ENCODE measurements around the gene THSD4.

DNA sequence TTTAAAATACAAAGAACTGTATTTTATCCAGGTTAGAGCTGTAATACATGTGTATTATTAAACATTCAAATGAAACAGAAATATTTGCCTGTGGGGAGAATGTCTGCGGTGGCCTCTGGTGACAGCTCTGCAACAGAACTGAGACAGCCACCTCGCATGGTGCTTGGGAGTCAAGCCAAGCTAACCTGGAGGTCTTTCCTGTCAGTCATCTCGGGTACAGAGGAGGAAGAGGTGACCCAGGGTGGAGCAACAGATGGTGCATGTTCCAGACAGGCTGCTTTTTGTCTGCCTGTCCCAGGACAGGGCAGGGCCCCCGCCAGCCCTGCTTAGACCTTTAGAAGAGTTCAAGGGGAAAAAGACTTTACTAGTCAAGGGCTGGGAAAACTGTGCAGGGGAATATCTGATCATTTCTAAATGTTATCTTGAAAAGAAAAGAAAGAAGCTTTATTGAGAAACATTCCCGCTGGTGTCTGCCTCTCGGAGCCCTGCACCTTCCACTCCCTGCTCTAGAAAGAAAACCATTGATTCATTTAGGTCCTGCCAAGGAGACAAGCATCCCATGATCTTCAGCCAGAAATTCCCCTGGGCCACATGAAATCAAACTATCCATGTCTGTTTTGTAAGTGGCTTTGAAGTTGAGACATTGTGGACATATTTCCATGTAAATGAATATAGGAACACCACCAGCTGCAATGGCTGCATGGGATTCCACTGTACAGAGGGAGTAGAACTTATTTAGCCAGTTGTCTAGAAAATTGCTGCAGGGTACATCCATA lies 689.6 kb downstream of the THSD4 start:
- TF ChIP-seq, protein P1, sequence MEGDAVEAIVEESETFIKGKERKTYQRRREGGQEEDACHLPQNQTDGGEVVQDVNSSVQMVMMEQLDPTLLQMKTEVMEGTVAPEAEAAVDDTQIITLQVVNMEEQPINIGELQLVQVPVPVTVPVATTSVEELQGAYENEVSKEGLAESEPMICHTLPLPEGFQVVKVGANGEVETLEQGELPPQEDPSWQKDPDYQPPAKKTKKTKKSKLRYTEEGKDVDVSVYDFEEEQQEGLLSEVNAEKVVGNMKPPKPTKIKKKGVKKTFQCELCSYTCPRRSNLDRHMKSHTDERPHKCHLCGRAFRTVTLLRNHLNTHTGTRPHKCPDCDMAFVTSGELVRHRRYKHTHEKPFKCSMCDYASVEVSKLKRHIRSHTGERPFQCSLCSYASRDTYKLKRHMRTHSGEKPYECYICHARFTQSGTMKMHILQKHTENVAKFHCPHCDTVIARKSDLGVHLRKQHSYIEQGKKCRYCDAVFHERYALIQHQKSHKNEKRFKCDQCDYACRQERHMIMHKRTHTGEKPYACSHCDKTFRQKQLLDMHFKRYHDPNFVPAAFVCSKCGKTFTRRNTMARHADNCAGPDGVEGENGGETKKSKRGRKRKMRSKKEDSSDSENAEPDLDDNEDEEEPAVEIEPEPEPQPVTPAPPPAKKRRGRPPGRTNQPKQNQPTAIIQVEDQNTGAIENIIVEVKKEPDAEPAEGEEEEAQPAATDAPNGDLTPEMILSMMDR (conservative IDR thresholded peaks at IDR 0.05), result no peak
- TF ChIP-seq EZH2 (IDR thresholded peaks at IDR 0.05; ENCODE audit: low read depth), result no peak
